Liver (tissue), 3 donors: ENCODE data around the gene SNRPF.
A peak's percentile ranks its signal among the peaks of the same experiment; 100 is the strongest.

Source experiments
- ATF3 ChIP-seq: IDR thresholded peaks from 2 replicates; pipeline ENCODE4 v1.6.1; 2016; ENCODE audit warnings: antibody characterized with exemption
- CTCF ChIP-seq: fragments of 150-350 bp; IDR thresholded peaks from 2 replicates; pipeline ENCODE4 v1.5.1; 2017; ENCODE audit warnings: improper control_type of control experiment, low read depth, low read length; ENCODE audit not compliant: missing input control
- FOXA1 ChIP-seq: IDR thresholded peaks from 2 replicates; pipeline ENCODE4 v1.6.1; 2016; ENCODE audit warnings: antibody characterized with exemption
- GABPA ChIP-seq, 2 donors: IDR thresholded peaks in 1 of 2; conservative IDR thresholded peaks in 1 of 2; 2 replicates each; pipeline ENCODE4 v1.6.1; 2016; ENCODE audit warnings: antibody characterized with exemption in 2 of 2, mild to moderate bottlenecking in 1 of 2, moderate library complexity in 1 of 2
- JUND ChIP-seq, 2 donors: IDR thresholded peaks; 2 replicates each; pipeline ENCODE4 v1.6.1; 2016; ENCODE audit warnings: antibody characterized with exemption in 2 of 2
- MAX ChIP-seq: IDR thresholded peaks from 2 replicates; pipeline ENCODE4 v1.6.1; 2016; ENCODE audit warnings: antibody characterized with exemption
- NR2F2 ChIP-seq: IDR thresholded peaks from 2 replicates; pipeline ENCODE4 v1.6.1; 2016; ENCODE audit warnings: antibody characterized with exemption
- RAD21 ChIP-seq, 2 donors: IDR thresholded peaks; 2 replicates each; pipeline ENCODE4 v1.6.1; 2016; ENCODE audit warnings: antibody characterized with exemption in 2 of 2, mild to moderate bottlenecking in 2 of 2
- REST ChIP-seq: IDR thresholded peaks from 2 replicates; pipeline ENCODE4 v1.6.1; 2016; ENCODE audit warnings: antibody characterized with exemption, mild to moderate bottlenecking
- SP1 ChIP-seq: IDR thresholded peaks from 2 replicates; pipeline ENCODE4 v1.6.1; 2018; ENCODE audit warnings: antibody characterized with exemption, mild to moderate bottlenecking
- TAF1 ChIP-seq: conservative IDR thresholded peaks from 2 replicates; pipeline ENCODE4 v1.6.1; 2016; ENCODE audit warnings: antibody characterized with exemption, mild to moderate bottlenecking
- YY1 ChIP-seq: IDR thresholded peaks from 2 replicates; pipeline ENCODE4 v1.6.1; 2016; ENCODE audit warnings: antibody characterized with exemption, mild to moderate bottlenecking
- ZBTB33 ChIP-seq: IDR thresholded peaks from 2 replicates; pipeline ENCODE4 v1.6.1; 2016; ENCODE audit warnings: antibody characterized with exemption
- donor health status: healthy.
- donor health status: healthy.

- TF ChIP-seq CTCF (no peak), REST (peak; percentile 34), RAD21 (IDR thresholded peaks at IDR 0.05) (no peak), TAF1 (no peak), MAX (no peak), FOXA1 (no peak), JUND (IDR thresholded peaks at IDR 0.05) (no peak), SP1 (no peak), YY1 (peak; percentile 23), GABPA (IDR thresholded peaks at IDR 0.05 in 1 of 2, conservative IDR thresholded peaks at IDR 0.05 in 1 of 2) (no peak), ZBTB33 (no peak), ATF3 (no peak), NR2F2 (no peak)
Measured at GRCh38 chr12:95859947-95860850, 1.4 kb downstream of the SNRPF start.
